K562 (cell line): Measurements from ENCODE around the gene PRDM16. TPM values are rescaled to one million over a fixed set of nuclear protein-coding genes. Genes with fewer than 3 reads are reported as not detected.

Experiments used
- ATAC-seq: fragments of 200-7000 bp; cut with Tn5 transposase; 3 replicates; pipeline ENCODE4 v1.9.1; 2020; ENCODE audit warnings: moderate library complexity
- BruUV-seq: library from RNA; stranded (reverse); fragments of 400-500 nt; replicated peaks from 2 replicates; lab custom pipeline; 2021; lab: Mats Ljungman, UMichigan
- CTCF ChIA-PET: fragments of 300-600 bp; formaldehyde crosslinking; extraction: SDS; loops from one replicate; lab custom pipeline; 2021; ENCODE audit warnings: low intra/inter-chr PET ratio; lab: Yijun Ruan, JAX
- POLR2A ChIA-PET: fragments of 300-600, 350-650 bp; sonication (Branson Sonifier 250); formaldehyde crosslinking; extraction: SDS; loops from one replicate; lab custom pipeline; 2021; ENCODE audit warnings: antibody characterized with exemption, inconsistent platforms; lab: Yijun Ruan, JAX
- DNase-seq, 4 experiments: peaks; one replicate each; pipeline versions ENCODE4 v3.0.0 to v3.0.0-alpha.2; 2011 to 2018; ENCODE audit warnings: low spot score in 3 of 4, mixed read lengths in 3 of 4; ENCODE audit errors: extremely low read depth in 1 of 4
- FAIRE-seq: peaks from 2 replicates; lab custom pipeline; 2011; peaks lifted over from hg19 to GRCh38; lab: Jason Lieb, UNC
- H2AFZ ChIP-seq: 2 replicates; pipeline ENCODE4 v1.6.0; 2011; ENCODE audit warnings: low read depth, low read length, control low read depth, inconsistent platforms
- H3K27ac ChIP-seq: fragments of 200-600 bp; 3 replicates; pipeline ENCODE4 v1.8.0; 2011; ENCODE audit warnings: low read depth, mild to moderate bottlenecking, control low read depth, inconsistent platforms, low read length, moderate library complexity, mixed read lengths; ENCODE audit errors: extremely low read depth
- H3K27me3 ChIP-seq, 2 experiments: fragments of 300-600 bp in 1 of 2; 2 replicates in 1 of 2; 3 replicates in 1 of 2; pipeline versions ENCODE4 v1.6.0 to v1.8.0; 2011; ENCODE audit warnings: inconsistent platforms in 2 of 2, low read length in 2 of 2, mild to moderate bottlenecking in 1 of 2, mixed read lengths in 1 of 2, moderate library complexity in 1 of 2; ENCODE audit not compliant: control insufficient read depth in 2 of 2, insufficient read depth in 2 of 2
- H3K36me3 ChIP-seq: fragments of 300-600 bp; 3 replicates; pipeline ENCODE4 v1.8.0; 2011; ENCODE audit warnings: mild to moderate bottlenecking, low read length, inconsistent platforms; ENCODE audit not compliant: control insufficient read depth, insufficient read depth
- H3K4me1 ChIP-seq, 2 experiments: fragments of 200-600 bp in 1 of 2; replicated peaks in 1 of 2; 2 replicates in 1 of 2; 3 replicates in 1 of 2; pipeline versions ENCODE4 v1.5.1 to v1.8.0; 2011; ENCODE audit warnings: inconsistent platforms in 2 of 2, low read length in 2 of 2, mild to moderate bottlenecking in 1 of 2, mixed read lengths in 1 of 2, moderate library complexity in 1 of 2; ENCODE audit not compliant: control insufficient read depth in 2 of 2, insufficient read depth in 2 of 2
- H3K4me2 ChIP-seq: 2 replicates; pipeline ENCODE4 v1.6.1; 2011; ENCODE audit warnings: low read length, control low read depth, inconsistent platforms, mixed read lengths; ENCODE audit not compliant: insufficient read depth
- H3K4me3 ChIP-seq: fragments of 200-600 bp; sonication (generic), shearing (Covaris generic); 2 replicates; pipeline ENCODE4 v1.5.1; 2016; ENCODE audit warnings: control low read depth, inconsistent platforms
- H3K79me2 ChIP-seq: fragments of 200-600 bp; 3 replicates; pipeline ENCODE4 v1.8.0; 2011; ENCODE audit warnings: low read length, inconsistent platforms; ENCODE audit not compliant: control insufficient read depth, insufficient read depth
- H3K9ac ChIP-seq, 2 experiments: 2 replicates each; pipeline versions ENCODE4 v1.6.0 to v1.6.1; 2011; ENCODE audit warnings: low read depth in 2 of 2, low read length in 2 of 2, control low read depth in 1 of 2, inconsistent platforms in 1 of 2, mild to moderate bottlenecking in 1 of 2, mixed read lengths in 1 of 2; ENCODE audit not compliant: insufficient read depth in 1 of 2
- H3K9me1 ChIP-seq: one replicate; pipeline ENCODE4 v1.6.0; 2011; ENCODE audit warnings: inconsistent platforms, mild to moderate bottlenecking, low read length, moderate library complexity; ENCODE audit not compliant: control insufficient read depth, insufficient read depth
- H3K9me3 ChIP-seq: replicated peaks from 2 replicates; pipeline ENCODE4 v1.5.1; 2011; ENCODE audit warnings: low read depth, low read length, inconsistent platforms; ENCODE audit not compliant: control insufficient read depth, insufficient read depth
- H4K20me1 ChIP-seq: replicated peaks from 2 replicates; pipeline ENCODE4 v1.6.1; 2011; ENCODE audit warnings: low read length, inconsistent platforms, mixed read lengths; ENCODE audit not compliant: control insufficient read depth, insufficient read depth
- ATF1 ChIP-seq, 2 experiments: fragments of 450-650 bp in 1 of 2; IDR thresholded peaks; 2 replicates each; pipeline ENCODE4 v1.6.1; 2016; ENCODE audit warnings: missing compliant biosample characterization in 1 of 2, missing genetic modification characterization in 1 of 2
- CBX3 ChIP-seq, 2 experiments: IDR thresholded peaks; 1 replicate in 1 of 2; 2 replicates in 1 of 2; pipeline ENCODE4 v1.6.1; 2012; ENCODE audit warnings: inconsistent platforms in 2 of 2, low read length in 2 of 2, borderline replicate concordance in 1 of 2, control low read depth in 1 of 2
- CCAR2 ChIP-seq: fragments of 200-400 bp; formaldehyde crosslinking; IDR thresholded peaks from 2 replicates; pipeline ENCODE4 v1.6.1; 2017; ENCODE audit warnings: mild to moderate bottlenecking, low read depth, low read length
- ILK ChIP-seq: fragments of 450-650 bp; IDR thresholded peaks from 2 replicates; pipeline ENCODE4 v1.6.1; 2016; ENCODE audit warnings: missing genetic modification characterization, low read depth, mild to moderate bottlenecking, missing compliant biosample characterization, moderate library complexity, borderline replicate concordance
- NR3C1 ChIP-seq: sonication (generic); formaldehyde crosslinking; IDR thresholded peaks from 2 replicates; pipeline ENCODE4 v1.8.1; 2022; ENCODE audit warnings: missing genetic modification reagents
- RAD51 ChIP-seq: fragments of 450-650 bp; IDR thresholded peaks from 2 replicates; pipeline ENCODE4 v1.7.1; 2016; ENCODE audit warnings: low read depth, mild to moderate bottlenecking, borderline replicate concordance
- ZNF282 ChIP-seq: sonication (generic); formaldehyde crosslinking; IDR thresholded peaks from 2 replicates; pipeline ENCODE4 v1.8.1; 2023; ENCODE audit warnings: missing genetic modification reagents
- WGBS: fragments of 100-300 bp; shearing (Covaris generic); methylation state at CpG from one replicate; pipeline ENCODE4 v1.1.6; 2016; ENCODE audit warnings: low coverage, mixed read lengths; ENCODE audit not compliant: insufficient coverage; ENCODE audit errors: missing lambda C conversion rate; 5-methylcytosine and 5-hydroxymethylcytosine counted together
- in situ Hi-C: fragments of 300-500 bp; cut with MboI; formaldehyde crosslinking; loops from 4 replicates; pipeline ENCODE4 v1.15.0; 2018; ENCODE audit warnings: inconsistent platforms, mixed read lengths
- intact Hi-C: fragments of 100-400 bp; cut with micrococcal nuclease; formaldehyde crosslinking; loops from 2 replicates; pipeline ENCODE4 v1.14.2; 2022
- polyA plus RNA-seq, 8 experiments: library from polyadenylated mRNA; depleted of rRNA in 4 of 8; stranded (reverse) in 5 of 8; unstranded in 3 of 8; fragments of >200 nt; fragmentation: Nextera tagmentation in 2 of 8; fragmentation: Illumina TruSeq in 1 of 8; extraction: Ambion mirVana in 2 of 8; extraction: Trizol in 1 of 8; gene quantifications; 2 replicates each; pipeline versions ENCODE4 v1.2.1 to v1.2.3, GENCODE V29; 2011 to 2014; ENCODE audit warnings: inconsistent platforms in 1 of 8, missing spikeins in 1 of 8
- total RNA-seq, 7 experiments: library from RNA; depleted of rRNA in 6 of 7; stranded (reverse); fragments of >200 nt in 6 of 7; fragmentation: Illumina TruSeq in 2 of 7; extraction: Trizol in 2 of 7; gene quantifications; 2 replicates each; pipeline versions ENCODE4 v1.2.1 to v1.2.3, GENCODE V29; 2011 to 2021; ENCODE audit warnings: low replicate concordance in 1 of 7

The PRDM16 gene
- total and polyA plus RNA-seq, 9 of the 15 experiments (the other 6 are each of a cell fraction or from before 2014, with no cell fraction given), result 0.10 to 0.27 TPM; not detected in 7

- Histone ChIP-seq H3K27ac (no peak overlapping the region), H3K9me1 (peaks cover 6% of the 10 kb centered on the region), H3K36me3 (no peaks in the 10 kb centered on the region), H4K20me1 (peaks cover 28% of the 10 kb centered on the region; the same call in 1 of the 2 replicates), H3K27me3 (peaks cover 71 to 98% of the 10 kb centered on the region in 2 experiments; a peak in 4 of 5 replicates), H3K4me1 (peaks cover 0 to 3% of the 10 kb centered on the region in 2 experiments; a peak in 2 of 5 replicates), H3K9me3 (no peaks in the 10 kb centered on the region), H3K4me2 (no peak overlapping the region), H2AFZ (no peak overlapping the region), H3K79me2 (no peaks in the 10 kb centered on the region), H3K9ac (no peak overlapping the region), H3K4me3 (no peak overlapping the region)
- ATAC-seq (no peak), DNase-seq (no peak), FAIRE-seq (no peak)
- POLR2A ChIA-PET, result interaction anchor here (0.7 kb wide), 1 partner anchor 126 kb away, joined by 3 read pairs; no protein-coding TSS in a partner anchor
- CTCF ChIA-PET, result no interaction called here
- in situ Hi-C loops, result no loop called here
- BruUV-seq, result no TSS peak
- intact Hi-C loops, result no loop called here
- WGBS, result 2% methylated on average over 18 of the region's 18 CpGs
- TF ChIP-seq CCAR2 (no peak), ILK (tag) (no peak), NR3C1 (no peak), RAD51 (no peak), ATF1 (CRISPR knock-in tag; IDR thresholded peaks at IDR 0.05) (no peak), ATF1 (tag; IDR thresholded peaks at IDR 0.05) (no peak), ZNF282 (CRISPR knock-in tag) (no peak), CBX3 (IDR thresholded peaks at IDR 0.05; ENCODE audit: borderline replicate concordance in 1 of 2, low read length in 2 of 2) (no peak)
- TF ChIP-seq, all 486 proteins: peak for 0
These were observed 69.7 kb downstream of the PRDM16 start for GRCh38 chr1:3138623-3139151.
